ENCODE data around the gene SFXN3. TPM values are rescaled to one million over a fixed set of nuclear protein-coding genes. Genes with fewer than 3 reads are reported as not detected.

Gene SFXN3
- total and polyA plus RNA-seq, 2 of the 13 experiments (the other 11 are each of a cell fraction or from before 2014, with no cell fraction given) = 16.8 to 71.5 TPM

DNA sequence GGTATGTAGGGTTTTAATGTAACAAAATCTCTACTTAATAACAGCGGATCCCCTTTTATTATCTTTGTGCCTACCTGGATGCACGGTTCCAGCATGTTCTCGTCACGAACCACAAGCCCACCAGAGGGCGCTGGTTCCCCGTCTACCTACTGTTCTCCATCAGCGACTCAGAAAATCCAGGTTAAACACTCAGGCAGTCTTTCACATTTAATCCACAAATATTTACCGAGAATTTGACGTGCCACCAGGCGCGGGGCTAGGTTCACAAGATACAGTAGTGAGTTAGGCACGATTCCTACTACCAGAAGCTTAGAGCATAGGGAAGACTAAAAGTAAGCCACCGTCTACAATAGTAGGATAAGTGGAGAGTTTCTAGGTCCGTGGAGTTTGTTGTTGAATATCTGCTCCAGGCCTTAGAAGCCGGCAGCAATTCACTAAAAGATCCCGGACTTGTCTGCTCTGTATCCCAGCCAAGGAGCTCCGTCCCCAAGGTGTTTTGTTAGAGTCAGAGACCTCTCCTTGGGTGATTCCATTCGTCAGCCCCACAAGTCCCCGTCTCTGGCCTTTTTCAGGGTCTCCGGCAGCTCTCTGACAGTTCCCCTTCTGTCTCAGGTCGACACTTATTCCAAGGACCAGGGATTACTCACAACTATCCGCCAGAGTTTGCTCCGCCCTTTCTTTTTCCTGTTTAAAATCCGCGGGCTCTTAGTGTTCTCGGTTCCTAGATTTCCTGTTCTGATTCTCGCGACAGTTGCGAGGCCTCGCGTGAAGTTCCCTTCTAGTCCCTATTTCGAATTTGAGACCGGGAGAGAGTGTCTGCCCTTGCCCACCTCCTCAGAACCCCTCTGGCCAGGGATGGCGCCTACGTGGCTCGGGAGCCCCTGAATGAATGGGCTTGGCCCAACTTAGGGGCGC lies 29.3 kb downstream of the SFXN3 start (continued):
- TF ChIP-seq, protein P1, sequence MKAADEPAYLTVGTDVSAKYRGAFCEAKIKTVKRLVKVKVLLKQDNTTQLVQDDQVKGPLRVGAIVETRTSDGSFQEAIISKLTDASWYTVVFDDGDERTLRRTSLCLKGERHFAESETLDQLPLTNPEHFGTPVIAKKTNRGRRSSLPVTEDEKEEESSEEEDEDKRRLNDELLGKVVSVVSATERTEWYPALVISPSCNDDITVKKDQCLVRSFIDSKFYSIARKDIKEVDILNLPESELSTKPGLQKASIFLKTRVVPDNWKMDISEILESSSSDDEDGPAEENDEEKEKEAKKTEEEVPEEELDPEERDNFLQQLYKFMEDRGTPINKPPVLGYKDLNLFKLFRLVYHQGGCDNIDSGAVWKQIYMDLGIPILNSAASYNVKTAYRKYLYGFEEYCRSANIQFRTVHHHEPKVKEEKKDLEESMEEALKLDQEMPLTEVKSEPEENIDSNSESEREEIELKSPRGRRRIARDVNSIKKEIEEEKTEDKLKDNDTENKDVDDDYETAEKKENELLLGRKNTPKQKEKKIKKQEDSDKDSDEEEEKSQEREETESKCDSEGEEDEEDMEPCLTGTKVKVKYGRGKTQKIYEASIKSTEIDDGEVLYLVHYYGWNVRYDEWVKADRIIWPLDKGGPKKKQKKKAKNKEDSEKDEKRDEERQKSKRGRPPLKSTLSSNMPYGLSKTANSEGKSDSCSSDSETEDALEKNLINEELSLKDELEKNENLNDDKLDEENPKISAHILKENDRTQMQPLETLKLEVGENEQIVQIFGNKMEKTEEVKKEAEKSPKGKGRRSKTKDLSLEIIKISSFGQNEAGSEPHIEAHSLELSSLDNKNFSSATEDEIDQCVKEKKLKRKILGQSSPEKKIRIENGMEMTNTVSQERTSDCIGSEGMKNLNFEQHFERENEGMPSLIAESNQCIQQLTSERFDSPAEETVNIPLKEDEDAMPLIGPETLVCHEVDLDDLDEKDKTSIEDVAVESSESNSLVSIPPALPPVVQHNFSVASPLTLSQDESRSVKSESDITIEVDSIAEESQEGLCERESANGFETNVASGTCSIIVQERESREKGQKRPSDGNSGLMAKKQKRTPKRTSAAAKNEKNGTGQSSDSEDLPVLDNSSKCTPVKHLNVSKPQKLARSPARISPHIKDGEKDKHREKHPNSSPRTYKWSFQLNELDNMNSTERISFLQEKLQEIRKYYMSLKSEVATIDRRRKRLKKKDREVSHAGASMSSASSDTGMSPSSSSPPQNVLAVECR (CRISPR knock-in tag; IDR thresholded peaks at IDR 0.05; ENCODE audit: borderline replicate concordance) = peak; percentile 34; the same call in 1 of the 2 replicates
- TF ChIP-seq FOXP1 (IDR thresholded peaks at IDR 0.05) (no peak), FOXP1 (CRISPR knock-in tag; IDR thresholded peaks at IDR 0.05) (no peak), ZFP36L2 (CRISPR knock-in tag; IDR thresholded peaks at IDR 0.05) (no peak), SOX13 (IDR thresholded peaks at IDR 0.05) (no peak), SOX13 (CRISPR knock-in tag; conservative IDR thresholded peaks at IDR 0.05 in 1 of 2, IDR thresholded peaks at IDR 0.05 in 1 of 2) (no peak), SATB2 (CRISPR knock-in tag; IDR thresholded peaks at IDR 0.05) (no peak), FOXM1 (CRISPR knock-in tag; IDR thresholded peaks at IDR 0.05) (no peak), CHD2 (IDR thresholded peaks at IDR 0.05; ENCODE audit: low read depth, low read length) (peak; percentile 97), TEAD2 (CRISPR knock-in tag; IDR thresholded peaks at IDR 0.05) (no peak)
- TF ChIP-seq, protein P2, sequence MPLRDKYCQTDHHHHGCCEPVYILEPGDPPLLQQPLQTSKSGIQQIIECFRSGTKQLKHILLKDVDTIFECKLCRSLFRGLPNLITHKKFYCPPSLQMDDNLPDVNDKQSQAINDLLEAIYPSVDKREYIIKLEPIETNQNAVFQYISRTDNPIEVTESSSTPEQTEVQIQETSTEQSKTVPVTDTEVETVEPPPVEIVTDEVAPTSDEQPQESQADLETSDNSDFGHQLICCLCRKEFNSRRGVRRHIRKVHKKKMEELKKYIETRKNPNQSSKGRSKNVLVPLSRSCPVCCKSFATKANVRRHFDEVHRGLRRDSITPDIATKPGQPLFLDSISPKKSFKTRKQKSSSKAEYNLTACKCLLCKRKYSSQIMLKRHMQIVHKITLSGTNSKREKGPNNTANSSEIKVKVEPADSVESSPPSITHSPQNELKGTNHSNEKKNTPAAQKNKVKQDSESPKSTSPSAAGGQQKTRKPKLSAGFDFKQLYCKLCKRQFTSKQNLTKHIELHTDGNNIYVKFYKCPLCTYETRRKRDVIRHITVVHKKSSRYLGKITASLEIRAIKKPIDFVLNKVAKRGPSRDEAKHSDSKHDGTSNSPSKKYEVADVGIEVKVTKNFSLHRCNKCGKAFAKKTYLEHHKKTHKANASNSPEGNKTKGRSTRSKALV (CRISPR knock-in tag; IDR thresholded peaks at IDR 0.05) = 0 out of 2 replicates have a peak, but pooled peaks have one; percentile 1
- TF ChIP-seq, protein P3, sequence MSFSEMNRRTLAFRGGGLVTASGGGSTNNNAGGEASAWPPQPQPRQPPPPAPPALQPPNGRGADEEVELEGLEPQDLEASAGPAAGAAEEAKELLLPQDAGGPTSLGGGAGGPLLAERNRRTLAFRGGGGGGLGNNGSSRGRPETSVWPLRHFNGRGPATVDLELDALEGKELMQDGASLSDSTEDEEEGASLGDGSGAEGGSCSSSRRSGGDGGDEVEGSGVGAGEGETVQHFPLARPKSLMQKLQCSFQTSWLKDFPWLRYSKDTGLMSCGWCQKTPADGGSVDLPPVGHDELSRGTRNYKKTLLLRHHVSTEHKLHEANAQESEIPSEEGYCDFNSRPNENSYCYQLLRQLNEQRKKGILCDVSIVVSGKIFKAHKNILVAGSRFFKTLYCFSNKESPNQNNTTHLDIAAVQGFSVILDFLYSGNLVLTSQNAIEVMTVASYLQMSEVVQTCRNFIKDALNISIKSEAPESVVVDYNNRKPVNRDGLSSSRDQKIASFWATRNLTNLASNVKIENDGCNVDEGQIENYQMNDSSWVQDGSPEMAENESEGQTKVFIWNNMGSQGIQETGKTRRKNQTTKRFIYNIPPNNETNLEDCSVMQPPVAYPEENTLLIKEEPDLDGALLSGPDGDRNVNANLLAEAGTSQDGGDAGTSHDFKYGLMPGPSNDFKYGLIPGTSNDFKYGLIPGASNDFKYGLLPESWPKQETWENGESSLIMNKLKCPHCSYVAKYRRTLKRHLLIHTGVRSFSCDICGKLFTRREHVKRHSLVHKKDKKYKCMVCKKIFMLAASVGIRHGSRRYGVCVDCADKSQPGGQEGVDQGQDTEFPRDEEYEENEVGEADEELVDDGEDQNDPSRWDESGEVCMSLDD (CRISPR knock-in tag; IDR thresholded peaks at IDR 0.05; ENCODE audit: borderline replicate concordance) = no peak
- TF ChIP-seq, protein P4, sequence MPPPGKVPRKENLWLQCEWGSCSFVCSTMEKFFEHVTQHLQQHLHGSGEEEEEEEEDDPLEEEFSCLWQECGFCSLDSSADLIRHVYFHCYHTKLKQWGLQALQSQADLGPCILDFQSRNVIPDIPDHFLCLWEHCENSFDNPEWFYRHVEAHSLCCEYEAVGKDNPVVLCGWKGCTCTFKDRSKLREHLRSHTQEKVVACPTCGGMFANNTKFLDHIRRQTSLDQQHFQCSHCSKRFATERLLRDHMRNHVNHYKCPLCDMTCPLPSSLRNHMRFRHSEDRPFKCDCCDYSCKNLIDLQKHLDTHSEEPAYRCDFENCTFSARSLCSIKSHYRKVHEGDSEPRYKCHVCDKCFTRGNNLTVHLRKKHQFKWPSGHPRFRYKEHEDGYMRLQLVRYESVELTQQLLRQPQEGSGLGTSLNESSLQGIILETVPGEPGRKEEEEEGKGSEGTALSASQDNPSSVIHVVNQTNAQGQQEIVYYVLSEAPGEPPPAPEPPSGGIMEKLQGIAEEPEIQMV (CRISPR knock-in tag; IDR thresholded peaks at IDR 0.05; ENCODE audit: low read depth) = no peak
- TF ChIP-seq, protein P5, sequence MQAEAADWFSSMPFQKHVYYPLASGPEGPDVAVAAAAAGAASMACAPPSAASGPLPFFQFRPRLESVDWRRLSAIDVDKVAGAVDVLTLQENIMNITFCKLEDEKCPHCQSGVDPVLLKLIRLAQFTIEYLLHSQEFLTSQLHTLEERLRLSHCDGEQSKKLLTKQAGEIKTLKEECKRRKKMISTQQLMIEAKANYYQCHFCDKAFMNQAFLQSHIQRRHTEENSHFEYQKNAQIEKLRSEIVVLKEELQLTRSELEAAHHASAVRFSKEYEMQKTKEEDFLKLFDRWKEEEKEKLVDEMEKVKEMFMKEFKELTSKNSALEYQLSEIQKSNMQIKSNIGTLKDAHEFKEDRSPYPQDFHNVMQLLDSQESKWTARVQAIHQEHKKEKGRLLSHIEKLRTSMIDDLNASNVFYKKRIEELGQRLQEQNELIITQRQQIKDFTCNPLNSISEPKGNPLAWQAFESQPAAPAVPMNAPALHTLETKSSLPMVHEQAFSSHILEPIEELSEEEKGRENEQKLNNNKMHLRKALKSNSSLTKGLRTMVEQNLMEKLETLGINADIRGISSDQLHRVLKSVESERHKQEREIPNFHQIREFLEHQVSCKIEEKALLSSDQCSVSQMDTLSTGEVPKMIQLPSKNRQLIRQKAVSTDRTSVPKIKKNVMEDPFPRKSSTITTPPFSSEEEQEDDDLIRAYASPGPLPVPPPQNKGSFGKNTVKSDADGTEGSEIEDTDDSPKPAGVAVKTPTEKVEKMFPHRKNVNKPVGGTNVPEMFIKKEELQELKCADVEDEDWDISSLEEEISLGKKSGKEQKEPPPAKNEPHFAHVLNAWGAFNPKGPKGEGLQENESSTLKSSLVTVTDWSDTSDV (CRISPR knock-in tag; IDR thresholded peaks at IDR 0.05) = no peak
